ENCODE results near the gene EDN3.
"Not testable (repeated sequence)": the region's sequence is repeated elsewhere in the genome, so short reads cannot be mapped to it uniquely, and the experiment has no call there.

The EDN3 gene

DNA sequence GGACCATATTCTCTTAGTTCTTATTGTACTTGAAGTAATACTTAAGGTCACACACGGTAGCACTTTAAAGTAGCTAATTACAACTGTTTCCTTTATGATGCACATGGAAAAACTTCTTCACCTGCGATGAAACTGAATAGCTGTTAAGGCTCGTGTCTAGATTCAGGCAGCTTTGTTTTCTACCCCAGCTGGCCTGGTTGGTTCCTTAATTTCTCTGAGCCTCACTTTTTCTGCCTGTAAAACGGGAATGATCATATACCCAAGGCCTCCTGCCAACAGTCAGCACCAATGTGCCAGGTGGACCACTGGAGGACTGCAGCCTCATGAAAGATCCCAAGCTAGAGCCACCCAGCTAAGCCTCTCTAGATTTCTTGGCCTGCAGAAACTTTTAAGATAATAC lies 35.0 kb downstream of the EDN3 start:
- Histone ChIP-seq H3K4me3 (replicated peaks; ENCODE audit: low read depth, low read length) (no peak overlapping the region), H3K36me3 (ENCODE audit: control insufficient read depth, insufficient read depth, low read length) (no peaks in the 10 kb centered on the region), H3K27me3 (replicated peaks; ENCODE audit: control insufficient read depth, insufficient read depth, low read length) (no peaks in the 10 kb centered on the region; the same call in 1 of the 2 replicates)
- no peak for DNase-seq (ENCODE audit: extremely low read depth, insufficient read length)
- TF ChIP-seq, protein P1, sequence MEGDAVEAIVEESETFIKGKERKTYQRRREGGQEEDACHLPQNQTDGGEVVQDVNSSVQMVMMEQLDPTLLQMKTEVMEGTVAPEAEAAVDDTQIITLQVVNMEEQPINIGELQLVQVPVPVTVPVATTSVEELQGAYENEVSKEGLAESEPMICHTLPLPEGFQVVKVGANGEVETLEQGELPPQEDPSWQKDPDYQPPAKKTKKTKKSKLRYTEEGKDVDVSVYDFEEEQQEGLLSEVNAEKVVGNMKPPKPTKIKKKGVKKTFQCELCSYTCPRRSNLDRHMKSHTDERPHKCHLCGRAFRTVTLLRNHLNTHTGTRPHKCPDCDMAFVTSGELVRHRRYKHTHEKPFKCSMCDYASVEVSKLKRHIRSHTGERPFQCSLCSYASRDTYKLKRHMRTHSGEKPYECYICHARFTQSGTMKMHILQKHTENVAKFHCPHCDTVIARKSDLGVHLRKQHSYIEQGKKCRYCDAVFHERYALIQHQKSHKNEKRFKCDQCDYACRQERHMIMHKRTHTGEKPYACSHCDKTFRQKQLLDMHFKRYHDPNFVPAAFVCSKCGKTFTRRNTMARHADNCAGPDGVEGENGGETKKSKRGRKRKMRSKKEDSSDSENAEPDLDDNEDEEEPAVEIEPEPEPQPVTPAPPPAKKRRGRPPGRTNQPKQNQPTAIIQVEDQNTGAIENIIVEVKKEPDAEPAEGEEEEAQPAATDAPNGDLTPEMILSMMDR (IDR thresholded peaks at IDR 0.05; ENCODE audit: insufficient read depth, low read length, poor library complexity, severe bottlenecking) = no peak

DNA sequence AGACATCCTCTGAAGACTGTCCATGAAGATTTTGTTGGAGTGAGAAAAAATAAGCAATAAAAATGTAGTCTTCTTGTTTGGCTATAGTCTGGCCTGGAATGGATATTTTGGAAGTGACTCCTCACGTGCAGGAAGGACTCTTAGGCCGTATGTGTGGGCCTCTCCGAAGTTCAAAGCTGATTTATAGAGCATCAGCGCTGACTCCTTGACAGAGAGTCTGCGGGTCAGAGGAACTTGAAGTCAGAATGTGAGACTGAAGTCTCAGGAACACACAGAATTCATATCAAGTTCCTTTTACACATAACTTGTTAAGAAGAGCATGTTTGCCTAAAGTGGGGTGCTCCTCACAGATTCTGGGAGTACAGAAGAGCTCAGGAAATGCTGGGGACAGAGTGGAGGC lies 36.1 kb downstream of the EDN3 start:
- TF ChIP-seq, protein P1 (IDR thresholded peaks at IDR 0.05; ENCODE audit: insufficient read depth, low read length, poor library complexity, severe bottlenecking) = no peak
- no peaks in the 10 kb centered on the region for H3K36me3 ChIP-seq (ENCODE audit: control insufficient read depth, insufficient read depth, low read length)
- no peak for DNase-seq (ENCODE audit: extremely low read depth, insufficient read length)
- H3K4me3 ChIP-seq (replicated peaks; ENCODE audit: low read depth, low read length) = no peak overlapping the region
- no peaks in the 10 kb centered on the region; the same call in 1 of the 2 replicates for H3K27me3 ChIP-seq (replicated peaks; ENCODE audit: control insufficient read depth, insufficient read depth, low read length)

DNA sequence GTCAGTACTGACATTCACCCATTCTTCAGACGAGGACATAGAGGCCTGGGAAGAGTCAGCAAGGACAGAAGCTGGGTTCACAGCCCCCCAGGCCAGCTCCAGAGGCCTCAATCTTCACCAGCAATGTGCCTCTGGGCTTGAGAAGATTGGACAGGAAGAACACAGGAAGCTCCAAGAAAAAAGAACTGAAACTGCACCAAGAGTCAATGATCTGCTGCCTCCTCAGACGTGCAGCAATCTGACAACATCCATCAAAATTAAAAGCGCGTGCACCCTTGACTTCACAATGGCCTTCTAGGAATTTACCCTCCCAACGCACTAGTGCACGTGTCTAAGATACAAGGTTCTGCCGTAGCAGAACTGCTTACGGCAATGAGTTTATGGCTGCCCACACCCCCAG lies 38.0 kb downstream of the EDN3 start:
- not testable (repeated sequence) for H3K4me3 ChIP-seq (replicated peaks; ENCODE audit: low read depth, low read length); H3K36me3 ChIP-seq (ENCODE audit: control insufficient read depth, insufficient read depth, low read length); DNase-seq (ENCODE audit: extremely low read depth, insufficient read length); H3K27me3 ChIP-seq (replicated peaks; ENCODE audit: control insufficient read depth, insufficient read depth, low read length)

DNA sequence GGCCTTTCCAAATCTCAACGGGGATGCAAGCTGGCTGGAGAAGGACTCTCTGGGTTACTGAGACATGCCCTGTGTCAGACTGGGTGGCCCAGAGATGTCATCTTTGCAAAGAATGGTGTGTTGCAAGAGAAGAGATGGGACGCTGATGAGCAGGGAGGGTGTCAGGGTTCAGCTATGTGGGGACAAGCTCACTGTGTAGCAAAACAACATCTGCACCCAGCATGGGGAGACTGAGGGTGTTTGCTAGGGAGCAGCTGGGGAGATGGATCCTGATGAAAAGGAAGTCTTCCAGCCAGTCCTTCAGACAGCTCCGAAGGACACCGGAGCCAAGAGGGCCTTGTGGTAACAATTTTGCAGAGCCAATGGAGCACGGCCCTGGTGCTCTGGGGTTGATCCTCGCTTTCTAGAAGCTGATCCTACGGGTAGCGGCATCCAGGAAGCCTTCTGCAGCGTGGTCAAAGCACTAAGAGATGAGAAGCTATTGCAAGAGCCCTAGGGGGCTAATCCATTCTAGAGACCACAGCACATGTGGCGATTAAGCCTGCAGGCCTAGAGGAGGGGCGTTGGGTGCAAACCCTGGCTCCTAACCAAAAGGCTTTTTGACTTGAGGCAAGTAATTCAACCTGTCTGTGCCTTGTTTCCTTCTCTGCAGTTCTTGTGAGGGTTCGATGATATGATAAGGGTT lies 39.9 kb downstream of the EDN3 start:
- Histone ChIP-seq H3K27me3 (replicated peaks; ENCODE audit: control insufficient read depth, insufficient read depth, low read length) (no peaks in the 10 kb centered on the region; the same call in 1 of the 2 replicates), H3K4me3 (replicated peaks; ENCODE audit: low read depth, low read length) (no peak overlapping the region), H3K36me3 (ENCODE audit: control insufficient read depth, insufficient read depth, low read length) (no peaks in the 10 kb centered on the region)
- DNase-seq (ENCODE audit: extremely low read depth, insufficient read length) = no peak
- TF ChIP-seq, protein P1 (IDR thresholded peaks at IDR 0.05; ENCODE audit: insufficient read depth, low read length, poor library complexity, severe bottlenecking) = no peak

DNA sequence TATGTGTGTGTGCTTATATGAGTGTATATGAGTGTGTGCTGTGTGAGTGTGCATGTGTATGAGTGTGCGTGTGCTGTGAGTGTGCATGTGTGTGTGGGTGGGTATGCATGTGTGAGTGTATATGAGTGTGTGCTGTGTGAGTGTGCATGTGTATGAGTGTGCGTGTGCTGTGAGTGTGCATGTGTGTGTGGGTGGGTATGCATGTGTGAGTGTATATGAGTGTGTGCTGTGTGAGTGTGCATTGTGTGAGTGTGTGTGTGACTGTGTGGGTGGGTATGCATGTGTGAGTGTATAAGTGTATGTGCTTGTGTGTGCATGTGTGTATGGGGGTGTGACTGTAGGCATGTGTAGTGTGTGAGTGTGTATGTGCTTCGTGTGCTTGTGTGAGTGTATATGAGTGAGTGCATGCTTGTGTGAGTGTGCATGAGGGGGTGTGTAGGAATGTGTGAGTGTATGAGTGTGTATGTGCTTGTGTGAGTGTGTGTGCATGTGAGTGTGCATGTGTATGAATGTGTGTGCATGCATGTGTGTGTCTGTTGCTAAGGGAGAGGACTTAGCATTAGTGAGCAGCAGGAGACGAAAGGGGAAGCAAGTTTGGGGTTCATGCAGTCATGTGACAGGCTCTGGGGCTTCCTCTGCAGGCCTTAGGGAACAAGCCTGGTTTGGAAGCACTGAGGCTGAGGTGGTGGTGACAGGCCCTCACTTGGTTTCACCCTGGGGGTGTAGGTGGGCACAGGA lies 41.0 kb downstream of the EDN3 start:
- H3K36me3 ChIP-seq (ENCODE audit: control insufficient read depth, insufficient read depth, low read length); H3K27me3 ChIP-seq (replicated peaks; ENCODE audit: control insufficient read depth, insufficient read depth, low read length); H3K4me3 ChIP-seq (replicated peaks; ENCODE audit: low read depth, low read length); DNase-seq (ENCODE audit: extremely low read depth, insufficient read length): not testable (repeated sequence)

DNA sequence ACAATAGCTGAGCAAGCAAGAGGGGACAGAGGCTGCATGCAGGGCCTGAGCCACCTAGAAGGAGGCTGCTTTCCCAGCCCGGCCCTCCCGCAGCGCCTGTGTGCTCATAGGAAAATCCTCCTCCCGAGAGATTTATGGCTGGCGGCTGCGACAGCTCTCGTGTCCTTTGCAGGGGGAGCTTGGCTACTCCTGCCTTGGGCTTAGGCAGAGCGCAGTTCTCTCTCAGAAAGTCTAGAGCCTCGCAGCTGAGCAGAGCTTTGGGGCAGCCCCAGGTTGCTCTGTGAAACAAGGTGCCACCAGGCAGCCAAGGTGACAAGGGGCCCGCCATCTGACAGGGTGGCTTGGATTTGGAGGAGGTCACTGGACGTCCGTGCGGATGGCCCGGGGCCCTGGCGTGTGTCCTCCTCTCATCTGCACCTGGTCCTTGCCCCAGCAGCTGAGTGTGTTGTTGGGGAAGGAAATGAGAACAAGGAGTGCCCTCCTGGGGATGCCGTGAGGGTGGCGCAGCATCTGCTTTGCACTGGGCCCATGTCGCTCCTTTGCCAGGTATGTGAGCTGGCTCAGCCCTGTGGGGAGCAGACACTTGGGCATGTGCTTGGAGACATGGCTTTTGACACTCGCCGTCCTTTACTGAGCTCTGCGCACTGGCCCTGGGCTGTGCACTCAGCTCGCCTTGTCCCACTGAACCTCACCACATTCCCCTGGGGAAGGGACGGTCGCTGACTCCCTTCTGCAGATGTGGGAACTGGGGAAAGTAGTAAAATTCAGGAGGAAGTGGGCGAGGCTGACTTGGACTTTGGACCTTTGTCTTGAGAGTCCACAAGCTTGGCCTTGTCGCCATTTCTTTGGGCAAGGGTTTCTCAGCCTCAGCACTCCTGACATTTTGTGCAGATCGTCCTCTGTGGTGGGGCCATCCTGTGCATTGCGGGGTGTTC lies 41.9 kb downstream of the EDN3 start:
- no peaks in the 10 kb centered on the region; the same call in 1 of the 2 replicates for H3K27me3 ChIP-seq (replicated peaks; ENCODE audit: control insufficient read depth, insufficient read depth, low read length)
- no peak for DNase-seq (ENCODE audit: extremely low read depth, insufficient read length)
- no peaks in the 10 kb centered on the region for H3K36me3 ChIP-seq (ENCODE audit: control insufficient read depth, insufficient read depth, low read length)
- no peak overlapping the region for H3K4me3 ChIP-seq (replicated peaks; ENCODE audit: low read depth, low read length)
- TF ChIP-seq, protein P1 (IDR thresholded peaks at IDR 0.05; ENCODE audit: insufficient read depth, low read length, poor library complexity, severe bottlenecking) = no peak
